A549 (cell line): Measurements from ENCODE around the gene ZNF786. TPM values are rescaled to one million over a fixed set of nuclear protein-coding genes. Genes with fewer than 3 reads are reported as not detected.
A peak's percentile ranks its signal among the peaks of the same experiment; 100 is the strongest.

Experiments
- ATAC-seq, 2 experiments: fragments of 200-7000 bp in 1 of 2; fragments of >200 bp in 1 of 2; cut with Nextera tagmentation in 1 of 2; cut with Tn5 transposase in 1 of 2; 3 replicates each; pipeline versions ENCODE4 v1.8.0 to v1.9.1; 2018 to 2020; ENCODE audit warnings: mild to moderate bottlenecking in 1 of 2, moderate library complexity in 1 of 2
- CTCF ChIA-PET: fragments of 300-600 bp; sonication (Branson Sonifier 250); formaldehyde crosslinking; extraction: SDS; loops from one replicate; lab custom pipeline; 2021; ENCODE audit warnings: antibody characterized with exemption, inconsistent platforms; lab: Yijun Ruan, JAX
- POLR2A ChIA-PET: fragments of 350-600 bp; formaldehyde crosslinking; extraction: SDS; loops from one replicate; lab custom pipeline; 2021; ENCODE audit warnings: antibody characterized with exemption, inconsistent platforms; lab: Yijun Ruan, JAX
- DNase-seq, 2 experiments: peaks; one replicate each; pipeline versions ENCODE4 v3.0.0 to v3.0.0-alpha.2; 2011 to 2016; ENCODE audit warnings: low read depth in 1 of 2, low spot score in 1 of 2
- FAIRE-seq: peaks from 2 replicates; lab custom pipeline; 2011; peaks lifted over from hg19 to GRCh38; lab: Jason Lieb, UNC
- H3K27ac ChIP-seq, 2 experiments: fragments of >200 bp; sonication (Bioruptor Twin); formaldehyde crosslinking; 3 replicates each; pipeline ENCODE4 v1.5.1; 2016 to 2017
- H3K4me1 ChIP-seq: fragments of >200 bp; sonication (Bioruptor Twin); formaldehyde crosslinking; 3 replicates; pipeline ENCODE4 v1.6.1; 2016
- H3K4me2 ChIP-seq: fragments of >200 bp; sonication (Bioruptor Twin); formaldehyde crosslinking; 3 replicates; pipeline ENCODE4 v1.6.1; 2016
- H3K4me3 ChIP-seq: fragments of >200 bp; sonication (Bioruptor Twin); formaldehyde crosslinking; 3 replicates; pipeline ENCODE4 v1.5.1; 2016
- H3K9me3 ChIP-seq: fragments of >200 bp; sonication (Bioruptor Twin); formaldehyde crosslinking; 3 replicates; pipeline ENCODE4 v1.6.1; 2016
- CBX2 ChIP-seq: fragments of 200-600 bp; sonication (generic); IDR thresholded peaks from 2 replicates; pipeline ENCODE4 v1.6.1; 2016; ENCODE audit warnings: low read depth, mild to moderate bottlenecking, borderline replicate concordance
- CBX8 ChIP-seq: fragments of 200-600 bp; sonication (generic); IDR thresholded peaks from 2 replicates; pipeline ENCODE4 v1.6.1; 2016
- CHD2 ChIP-seq: fragments of 150-350 bp; IDR thresholded peaks from 2 replicates; pipeline ENCODE4 v1.6.1; 2014; ENCODE audit warnings: low read length; ENCODE audit not compliant: partially characterized antibody
- CHD4 ChIP-seq: fragments of 200-600 bp; sonication (generic); IDR thresholded peaks from 2 replicates; pipeline ENCODE4 v1.6.1; 2016; ENCODE audit warnings: antibody characterized with exemption, mild to moderate bottlenecking, borderline replicate concordance
- EHF ChIP-seq: fragments of 250-450 bp; sonication (Bioruptor Pico); IDR thresholded peaks from 2 replicates; pipeline ENCODE4 v1.5.0; 2020; ENCODE audit warnings: mild to moderate bottlenecking
- ELK1 ChIP-seq: fragments of 150-350 bp; IDR thresholded peaks from 2 replicates; pipeline ENCODE4 v1.6.1; 2014; ENCODE audit warnings: low read depth, mild to moderate bottlenecking, low read length
- FOSB ChIP-seq: fragments of 250-450 bp; sonication (Bioruptor Pico); IDR thresholded peaks from 2 replicates; pipeline ENCODE4 v1.5.0; 2020; ENCODE audit warnings: mild to moderate bottlenecking, moderate library complexity
- HDAC2 ChIP-seq: fragments of 200-600 bp; sonication (generic); IDR thresholded peaks from 2 replicates; pipeline ENCODE4 v1.6.1; 2016
- HEYL ChIP-seq: fragments of 250-450 bp; sonication (Bioruptor Pico); IDR thresholded peaks from 2 replicates; pipeline ENCODE4 v1.8.0; 2021; ENCODE audit warnings: mild to moderate bottlenecking, moderate library complexity
- HOXA7 ChIP-seq: fragments of 250-450 bp; sonication (Bioruptor Pico); IDR thresholded peaks from 2 replicates; pipeline ENCODE4 v1.5.0; 2020; ENCODE audit warnings: mild to moderate bottlenecking, moderate library complexity
- HOXB13 ChIP-seq: fragments of 250-450 bp; sonication (Bioruptor Pico); IDR thresholded peaks from 2 replicates; pipeline ENCODE4 v1.5.0; 2020; ENCODE audit warnings: low read depth, mild to moderate bottlenecking, moderate library complexity
- HOXB5 ChIP-seq: fragments of 250-450 bp; sonication (Bioruptor Pico); IDR thresholded peaks from 2 replicates; pipeline ENCODE4 v1.5.0; 2020; ENCODE audit warnings: mild to moderate bottlenecking, moderate library complexity
- MAZ ChIP-seq: fragments of 150-350 bp; IDR thresholded peaks from 2 replicates; pipeline ENCODE4 v1.6.1; 2014; ENCODE audit warnings: antibody characterized with exemption, low read depth, low read length, borderline replicate concordance
- PHF8 ChIP-seq: fragments of 200-600 bp; sonication (generic); IDR thresholded peaks from 2 replicates; pipeline ENCODE4 v1.6.1; 2016; ENCODE audit warnings: low read depth, mild to moderate bottlenecking, antibody characterized with exemption, moderate library complexity, borderline replicate concordance
- POLR2A ChIP-seq: IDR thresholded peaks from 2 replicates; pipeline ENCODE4 v1.6.1; 2012; ENCODE audit warnings: mild to moderate bottlenecking, low read length
- RARB ChIP-seq: fragments of 250-450 bp; sonication (Bioruptor Pico); IDR thresholded peaks from 2 replicates; pipeline ENCODE4 v1.8.0; 2021; ENCODE audit warnings: mild to moderate bottlenecking, moderate library complexity
- RCOR1 ChIP-seq: fragments of 150-350 bp; IDR thresholded peaks from 2 replicates; pipeline ENCODE4 v1.6.1; 2014; ENCODE audit warnings: antibody characterized with exemption, low read length, low read depth
- RFX5 ChIP-seq: fragments of 450-650 bp; IDR thresholded peaks from 2 replicates; pipeline ENCODE4 v1.7.1; 2014; ENCODE audit warnings: antibody characterized with exemption, mild to moderate bottlenecking, moderate library complexity
- SREBF2 ChIP-seq: fragments of 450-650 bp; IDR thresholded peaks from 2 replicates; pipeline ENCODE4 v1.6.1; 2014; ENCODE audit warnings: mild to moderate bottlenecking, moderate library complexity
- ZSCAN20 ChIP-seq: fragments of 250-450 bp; sonication (Bioruptor Pico); IDR thresholded peaks from 2 replicates; pipeline ENCODE4 v1.8.0; 2022; ENCODE audit warnings: mild to moderate bottlenecking, moderate library complexity
- WGBS: methylation state at CpG from one replicate; pipeline ENCODE4 v1.1.6; 2017; ENCODE audit errors: missing lambda C conversion rate; 5-methylcytosine and 5-hydroxymethylcytosine counted together
- polyA plus RNA-seq, 4 experiments: library from polyadenylated mRNA; depleted of rRNA in 3 of 4; stranded (reverse); fragments of >200 nt; fragmentation: RNase III in 1 of 4; extraction: RNeasy Plus Mini Kit Qiagen cat#74134 plus additional on column Dnase treatment in 1 of 4; gene quantifications; 2 replicates in 3 of 4; 3 replicates in 1 of 4; pipeline ENCODE4 v1.2.3, GENCODE V29; 2011 to 2017
- TF ChIP-seq, protein P1 (sequence below): fragments of >200 bp; sonication (Bioruptor Twin); formaldehyde crosslinking; IDR thresholded peaks from 3 replicates; pipeline ENCODE4 v1.6.1; 2016
- TF ChIP-seq, protein P2 (sequence below): fragments of >200 bp; sonication (Bioruptor Twin); formaldehyde crosslinking; IDR thresholded peaks from 2 replicates; pipeline ENCODE4 v1.6.1; 2016

ZNF786 gene
- polyA plus RNA-seq, 2 of the 4 experiments (the other 2 are of a cell fraction): 4.6 to 4.9 TPM

GRCh38 chr7:149103424-149103823, 12.9 kb upstream of the ZNF786 start (continued):
- TF ChIP-seq CBX2 (no peak), HOXB5 (CRISPR knock-in tag) (no peak)

DNA sequence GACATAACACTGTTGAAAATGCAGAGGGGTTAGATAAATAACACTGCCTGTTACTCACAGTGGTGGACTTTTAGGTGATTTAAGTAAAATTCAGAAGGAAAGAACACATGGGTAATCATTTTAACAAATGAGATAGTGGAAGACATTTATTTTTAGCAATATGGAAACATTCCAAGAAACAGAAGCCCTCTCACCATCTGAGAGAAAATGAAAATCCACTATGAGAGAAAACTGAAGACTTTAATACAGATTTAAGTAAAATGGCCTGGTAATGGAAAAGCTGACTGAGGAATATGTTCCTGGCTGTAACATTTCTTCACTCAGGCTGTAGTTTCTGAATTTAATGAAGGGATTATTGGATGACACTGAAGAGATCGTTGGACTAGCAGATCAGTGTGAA, 12.1 kb upstream of the ZNF786 start:
- TF ChIP-seq ELK1: no peak
- ChIA-PET POLR2A (no interaction called here), CTCF (interaction anchor here (2.5 kb wide), 1 partner anchor 37 kb away, joined by 11 read pairs; no protein-coding TSS in a partner anchor)
- FAIRE-seq: no peak
- no peak for DNase-seq
- 52% methylated on average over 1 of the region's 1 CpG for WGBS
- no peak overlapping the region for H3K4me2 ChIP-seq
- H3K4me3 ChIP-seq: no peak overlapping the region
- H3K9me3 ChIP-seq: no peaks in the 10 kb centered on the region
- ATAC-seq: no peak
- no peaks in the 10 kb centered on the region for H3K4me1 ChIP-seq
- no peak overlapping the region for H3K27ac ChIP-seq

DNA sequence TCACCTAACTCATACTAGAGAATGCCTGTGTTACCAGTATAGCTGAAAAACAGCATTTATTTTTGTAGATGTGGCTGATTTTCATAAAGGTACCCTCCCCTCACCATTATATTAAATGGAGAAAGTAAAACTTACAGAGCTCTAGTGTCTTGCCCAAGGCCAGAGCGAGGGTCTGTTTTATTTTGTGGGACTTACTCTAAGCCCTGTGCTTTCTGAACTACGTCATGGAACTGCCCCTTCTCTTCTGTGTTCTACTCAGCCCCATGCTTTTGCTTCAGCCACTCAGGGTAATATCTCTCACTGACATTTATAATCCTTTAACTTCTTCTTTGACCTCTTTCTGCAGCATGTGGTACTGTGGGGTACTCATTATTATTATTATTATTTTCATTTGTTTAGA, 10.3 kb upstream of the ZNF786 start:
- no peaks in the 10 kb centered on the region for H3K4me1 ChIP-seq
- POLR2A ChIA-PET: no interaction called here
- 68% methylated on average over 2 of the region's 2 CpGs for WGBS
- H3K9me3 ChIP-seq: no peaks in the 10 kb centered on the region
- no peak overlapping the region for H3K4me2 ChIP-seq
- CTCF ChIA-PET: interaction anchor here (0.7 to 1.1 kb wide), 2 partner anchors 11 to 45 kb away, joined by 3 to 4 read pairs; no protein-coding TSS in a partner anchor
- no peak overlapping the region for H3K4me3 ChIP-seq
- TF ChIP-seq RFX5 (no peak), RARB (CRISPR knock-in tag) (no peak), CHD2 (no peak), HOXB13 (CRISPR knock-in tag) (no peak), EHF (no peak), HEYL (CRISPR knock-in tag) (no peak)
- TF ChIP-seq, protein P1, sequence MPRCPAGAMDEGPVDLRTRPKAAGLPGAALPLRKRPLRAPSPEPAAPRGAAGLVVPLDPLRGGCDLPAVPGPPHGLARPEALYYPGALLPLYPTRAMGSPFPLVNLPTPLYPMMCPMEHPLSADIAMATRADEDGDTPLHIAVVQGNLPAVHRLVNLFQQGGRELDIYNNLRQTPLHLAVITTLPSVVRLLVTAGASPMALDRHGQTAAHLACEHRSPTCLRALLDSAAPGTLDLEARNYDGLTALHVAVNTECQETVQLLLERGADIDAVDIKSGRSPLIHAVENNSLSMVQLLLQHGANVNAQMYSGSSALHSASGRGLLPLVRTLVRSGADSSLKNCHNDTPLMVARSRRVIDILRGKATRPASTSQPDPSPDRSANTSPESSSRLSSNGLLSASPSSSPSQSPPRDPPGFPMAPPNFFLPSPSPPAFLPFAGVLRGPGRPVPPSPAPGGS: no peak
- TF ChIP-seq, all 56 proteins: peak for 0
- no peak overlapping the region for H3K27ac ChIP-seq
- FAIRE-seq (no peak), DNase-seq (no peak), ATAC-seq (no peak)

DNA sequence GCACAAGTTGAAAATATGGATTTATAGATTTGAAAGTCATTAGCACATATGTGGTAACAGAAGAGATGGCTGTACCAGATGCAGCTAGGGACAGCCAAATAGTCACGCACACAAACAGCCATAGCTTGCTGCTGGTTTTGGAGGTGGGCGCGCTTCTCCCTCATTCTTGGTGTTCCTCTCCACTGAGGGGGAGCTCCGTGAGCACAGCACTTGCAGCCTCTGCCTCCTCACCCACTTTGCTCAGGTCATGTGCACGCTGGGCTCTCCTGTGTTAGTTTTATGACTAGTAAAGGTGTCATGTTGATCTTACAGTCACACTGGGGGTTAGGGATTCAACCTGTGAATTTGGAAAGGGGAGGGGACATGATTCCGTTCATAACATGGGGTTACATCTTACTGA, 8.5 kb upstream of the ZNF786 start:
- TF ChIP-seq MAZ (no peak), HDAC2 (no peak)
- TF ChIP-seq, all 56 proteins: peak for 0
- WGBS: 75% methylated on average over 6 of the region's 6 CpGs
- DNase-seq (no peak), FAIRE-seq (no peak), ATAC-seq (0 out of 6 replicates have a peak, but pooled peaks of 1 of the 2 experiments have one; percentile 30)
- Histone ChIP-seq H3K27ac (no peak overlapping the region), H3K4me1 (no peaks in the 10 kb centered on the region), H3K4me2 (no peak overlapping the region), H3K9me3 (no peaks in the 10 kb centered on the region), H3K4me3 (no peak overlapping the region)
- ChIA-PET CTCF (interaction anchor here (0.5 to 3.7 kb wide), 4 partner anchors 8 to 34 kb away, joined by 3 to 15 read pairs (median 10); partner anchors contain the start of gene ZNF425), POLR2A (no interaction called here)

DNA sequence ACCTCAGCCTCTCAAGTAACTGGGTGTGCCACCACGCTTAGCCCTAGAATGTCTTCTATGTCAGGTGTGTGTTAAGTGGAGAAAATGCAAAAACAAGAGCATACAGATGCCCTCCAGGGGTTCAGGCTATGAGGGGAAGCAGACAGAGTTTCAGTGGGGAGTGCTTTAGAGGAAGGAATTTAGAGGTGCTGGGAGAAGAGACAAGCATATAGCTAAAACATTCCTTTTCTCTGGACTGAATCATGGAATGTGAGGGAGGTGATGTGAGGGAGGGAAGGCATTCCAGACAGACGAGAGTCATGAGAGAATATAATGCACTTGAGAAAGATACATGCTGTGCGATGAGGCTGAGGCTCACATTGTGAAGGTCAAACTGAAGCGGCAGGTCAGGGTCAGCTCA, 6.6 kb upstream of the ZNF786 start:
- DNase-seq: no peak
- ChIA-PET POLR2A (no interaction called here), CTCF (interaction anchor here (3.5 to 3.7 kb wide), 2 partner anchors 29 to 32 kb away, joined by 12 to 15 read pairs; partner anchors contain the start of gene ZNF425)
- 62% methylated on average over 4 of the region's 4 CpGs for WGBS
- ATAC-seq: peak; percentile 54 to 57; a peak in 4 of 6 replicates
- Histone ChIP-seq H3K4me2 (no peak overlapping the region), H3K9me3 (no peaks in the 10 kb centered on the region), H3K27ac (no peak overlapping the region), H3K4me1 (no peaks in the 10 kb centered on the region), H3K4me3 (no peak overlapping the region)
- TF ChIP-seq EHF (no peak), CBX8 (no peak), SREBF2 (no peak), CHD4 (no peak), HOXB13 (CRISPR knock-in tag) (no peak), RARB (CRISPR knock-in tag) (no peak), FOSB (CRISPR knock-in tag) (no peak), ZSCAN20 (CRISPR knock-in tag) (no peak), RCOR1 (no peak), PHF8 (no peak), POLR2A (no peak), HOXA7 (CRISPR knock-in tag) (no peak)
- TF ChIP-seq, protein P2, sequence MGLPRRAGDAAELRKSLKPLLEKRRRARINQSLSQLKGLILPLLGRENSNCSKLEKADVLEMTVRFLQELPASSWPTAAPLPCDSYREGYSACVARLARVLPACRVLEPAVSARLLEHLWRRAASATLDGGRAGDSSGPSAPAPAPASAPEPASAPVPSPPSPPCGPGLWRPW: no peak
- TF ChIP-seq, protein P1: no peak
- no peak for FAIRE-seq
